GM19238 (cell line): ENCODE results near the gene CCDC57.
"Not testable (repeated sequence)": the region's sequence is repeated elsewhere in the genome, so short reads cannot be mapped to it uniquely, and the experiment has no call there.

ENCODE experiments used
- DNase-seq: peaks from one replicate; pipeline ENCODE4 v3.0.0; 2011; ENCODE audit warnings: low spot score; ENCODE audit not compliant: insufficient read length

Gene CCDC57, protein sequence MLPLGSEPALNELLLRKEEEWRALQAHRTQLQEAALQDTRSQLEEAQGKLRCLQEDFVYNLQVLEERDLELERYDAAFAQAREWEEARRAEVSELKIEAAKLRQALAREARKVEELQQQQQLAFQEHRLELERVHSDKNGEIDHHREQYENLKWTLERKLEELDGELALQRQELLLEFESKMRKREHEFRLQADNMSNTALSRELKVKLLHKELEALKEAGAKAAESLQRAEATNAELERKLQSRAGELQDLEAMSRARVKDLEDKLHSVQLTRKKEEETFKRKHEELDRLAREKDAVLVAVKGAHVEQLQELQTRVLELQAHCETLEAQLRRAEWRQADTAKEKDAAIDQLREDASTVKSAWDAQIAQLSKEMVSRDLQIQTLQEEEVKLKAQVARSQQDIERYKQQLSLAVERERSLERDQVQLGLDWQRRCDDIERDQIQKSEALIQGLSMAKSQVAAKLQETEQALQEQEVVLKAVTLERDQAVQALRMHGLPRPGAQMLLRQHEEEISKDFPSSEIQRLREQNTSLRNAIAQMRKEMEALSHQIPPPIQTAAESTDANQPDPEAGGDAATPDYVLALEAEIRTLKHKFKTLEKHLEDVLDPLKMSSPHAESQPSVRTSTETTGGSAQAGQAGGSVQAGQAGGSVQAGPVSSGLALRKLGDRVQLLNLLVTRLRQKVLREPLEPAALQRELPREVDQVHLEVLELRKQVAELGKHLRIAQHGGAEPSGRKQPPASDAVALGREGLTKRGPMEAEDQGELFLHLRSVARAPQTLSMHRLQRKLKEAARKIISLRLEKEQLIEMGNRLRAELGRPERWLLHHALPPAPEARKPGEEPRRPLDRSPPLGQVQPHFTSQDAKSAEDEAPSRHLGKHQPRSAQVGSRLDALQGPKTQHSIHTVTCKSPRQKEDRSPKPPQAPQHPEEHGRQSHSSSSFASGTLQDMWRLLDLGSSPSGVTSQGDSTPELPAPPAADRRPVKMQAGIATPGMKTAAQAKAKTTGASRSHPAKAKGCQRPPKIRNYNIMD

DNA sequence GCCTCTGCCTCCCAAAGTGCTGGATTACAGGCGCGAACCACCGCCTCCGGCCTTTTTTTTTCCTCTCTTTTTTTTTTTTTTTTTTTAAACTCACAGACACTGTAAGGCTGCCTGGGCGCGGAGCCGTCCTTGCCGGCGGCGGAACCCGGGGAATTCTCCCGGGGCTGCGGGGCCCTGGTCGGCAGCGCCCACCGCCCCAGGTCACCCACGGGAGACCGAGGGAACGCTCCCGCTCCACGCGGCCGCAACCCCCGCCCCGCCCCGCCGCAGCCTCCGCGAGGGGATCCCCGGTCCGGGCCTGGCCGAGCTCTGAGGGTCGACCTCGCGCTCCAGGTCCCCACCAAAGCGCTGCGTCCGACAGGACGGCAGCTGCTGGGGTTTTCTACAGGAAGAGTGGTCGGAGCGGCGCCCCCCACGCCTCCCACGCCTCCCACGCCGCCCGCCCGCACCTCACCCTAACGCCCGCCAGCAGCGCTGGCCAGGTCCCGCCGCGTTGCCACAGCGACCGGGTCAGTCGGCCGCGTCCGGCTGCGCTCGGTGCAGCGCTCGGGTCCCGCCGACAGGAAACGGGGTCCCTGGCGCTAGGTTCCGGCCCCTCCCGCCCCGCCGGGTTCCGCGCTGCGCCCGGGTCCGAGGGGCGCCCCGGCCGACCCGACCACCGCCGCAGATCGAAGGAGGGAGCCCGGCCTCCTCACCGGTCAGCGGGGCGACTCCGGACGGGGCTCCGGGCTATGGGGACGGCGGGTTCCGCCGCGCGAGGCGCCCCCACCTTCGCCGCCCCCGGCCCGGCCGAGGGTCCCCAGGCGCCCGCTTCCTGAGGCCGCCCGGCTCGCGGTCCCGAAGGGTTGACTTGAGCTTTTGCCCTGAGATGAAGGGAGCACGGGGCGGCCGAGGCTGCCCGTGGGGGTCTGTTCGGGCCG lies at the start of gene CCDC57:
CCDC57 (minus strand) TSS at position 512 of the 920 bp plus-strand sequence. CDS start 10,898 bp downstream, outside the sequence.
- peak; percentile 96 for DNase-seq

- no peak for DNase-seq
Observed at GRCh38 chr17:82262344-82262743, 49.7 kb upstream of the CCDC57 start.

DNA sequence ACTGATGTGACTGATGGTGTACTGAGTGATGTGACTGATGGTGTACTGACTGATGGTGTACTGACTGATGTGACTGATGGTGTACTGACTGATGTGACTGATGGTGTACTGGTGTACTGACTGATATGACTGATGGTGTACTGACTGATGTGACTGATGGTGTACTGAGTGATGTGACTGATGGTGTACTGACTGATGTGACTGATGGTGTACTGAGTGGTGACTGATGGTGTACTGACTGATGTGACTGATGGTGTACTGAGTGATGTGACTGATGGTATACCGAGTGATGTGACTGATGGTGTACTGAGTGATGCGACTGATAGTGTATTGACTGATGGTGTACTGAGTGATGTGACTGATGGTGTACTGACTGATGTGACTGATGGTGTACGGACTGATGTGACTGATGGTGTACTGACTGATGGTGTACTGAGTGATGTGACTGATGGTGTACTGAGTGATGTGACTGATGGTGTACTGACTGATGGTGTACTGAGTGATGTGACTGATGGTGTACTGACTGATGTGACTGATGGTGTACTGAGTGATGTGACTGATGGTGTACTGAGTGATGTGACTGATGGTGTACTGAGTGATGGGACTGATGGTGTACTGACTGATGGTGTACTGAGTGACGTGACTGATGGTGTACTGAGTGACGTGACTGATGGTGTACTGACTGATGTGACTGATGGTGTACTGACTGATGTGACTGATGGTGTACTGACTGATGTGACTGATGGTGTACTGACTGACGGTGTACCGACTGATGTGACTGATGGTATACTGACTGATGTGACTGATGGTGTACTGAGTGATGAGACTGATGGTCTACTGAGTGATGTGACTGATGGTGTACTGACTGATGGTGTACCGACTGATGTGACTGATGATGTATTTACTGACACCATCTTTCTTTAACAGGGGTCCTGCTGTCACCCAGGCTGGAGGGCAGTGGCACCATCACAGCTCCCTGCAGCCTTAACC lies 47.6 kb upstream of the CCDC57 start:
- DNase-seq = not testable (repeated sequence)

- no peak for DNase-seq
Observed at GRCh38 chr17:82258555-82258954, 45.9 kb upstream of the CCDC57 start.

DNA sequence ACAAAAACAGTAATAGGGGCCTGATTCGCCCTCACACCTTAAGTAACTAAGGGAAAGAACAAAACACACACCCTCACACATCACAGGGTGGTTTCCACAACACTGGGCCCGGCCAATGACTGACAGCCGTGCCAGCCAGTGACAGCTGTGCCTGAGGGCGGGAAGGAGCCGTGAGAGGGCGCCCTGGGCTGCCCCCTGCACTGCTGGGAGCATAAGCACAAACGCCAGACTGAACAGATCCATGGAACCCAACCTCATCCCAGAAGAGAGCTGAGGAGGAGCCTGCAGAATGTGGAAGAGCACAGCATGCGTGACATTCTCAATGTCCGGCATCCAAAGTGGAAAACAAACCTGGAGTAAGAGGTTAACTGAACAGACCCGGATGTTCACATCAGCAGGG lies 44.8 kb upstream of the CCDC57 start:
- DNase-seq = no peak

DNA sequence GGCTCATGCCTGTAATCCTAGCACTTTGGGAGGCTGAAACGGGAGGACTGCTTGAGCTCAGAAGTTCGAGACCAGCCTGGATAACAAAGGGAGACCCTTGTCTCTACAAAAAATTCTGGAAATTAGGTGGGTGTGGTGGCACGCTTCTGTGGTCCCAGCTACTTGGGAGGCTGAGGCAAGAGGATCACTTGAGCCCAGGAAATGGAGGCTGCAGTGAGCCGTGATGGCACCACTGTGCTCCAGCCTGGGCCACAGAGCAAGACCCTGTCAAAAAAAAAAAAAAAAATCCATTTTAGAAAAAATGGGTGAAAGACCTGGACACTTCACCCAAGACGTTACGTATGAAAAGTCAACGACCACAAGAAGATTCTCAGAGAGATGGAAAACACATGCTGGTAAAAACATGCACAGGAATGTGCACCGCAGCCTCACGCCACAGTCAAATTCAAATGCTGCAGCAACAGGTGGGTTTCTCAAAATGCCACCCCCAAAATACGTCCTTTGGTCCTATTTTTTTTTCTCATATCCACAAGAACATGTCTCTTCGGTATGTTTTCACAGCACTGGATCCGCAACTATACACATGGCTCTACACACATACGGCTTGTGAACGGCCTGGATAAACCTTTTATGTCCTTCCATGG lies 43.7 kb upstream of the CCDC57 start:
- DNase-seq = no peak

- no peak for DNase-seq
Observed at GRCh38 chr17:82255402-82255972, 42.8 kb upstream of the CCDC57 start.

GRCh38 chr17:82254746-82255145 lies 42.1 kb upstream of the CCDC57 start:
- not testable (repeated sequence) for DNase-seq

DNA sequence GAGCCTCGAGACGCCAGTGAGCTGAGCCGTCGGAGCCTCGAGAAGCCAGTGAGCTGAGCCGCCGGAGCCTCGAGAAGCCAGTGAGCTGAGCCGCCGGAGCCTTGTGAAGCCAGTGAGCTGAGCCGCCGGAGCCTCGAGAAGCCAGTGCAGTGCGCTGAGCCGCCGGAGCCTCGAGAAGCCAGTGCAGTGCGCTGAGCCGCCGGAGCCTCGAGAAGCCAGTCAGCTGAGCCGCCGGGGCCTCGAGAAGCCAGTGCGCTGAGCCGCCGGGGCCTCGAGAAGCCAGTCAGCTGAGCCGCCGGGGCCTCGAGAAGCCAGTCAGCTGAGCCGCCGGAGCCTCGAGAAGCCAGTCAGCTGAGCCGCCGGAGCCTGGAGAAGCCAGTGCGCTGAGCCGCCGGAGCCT lies 41.5 kb upstream of the CCDC57 start:
- DNase-seq = not testable (repeated sequence)

DNA sequence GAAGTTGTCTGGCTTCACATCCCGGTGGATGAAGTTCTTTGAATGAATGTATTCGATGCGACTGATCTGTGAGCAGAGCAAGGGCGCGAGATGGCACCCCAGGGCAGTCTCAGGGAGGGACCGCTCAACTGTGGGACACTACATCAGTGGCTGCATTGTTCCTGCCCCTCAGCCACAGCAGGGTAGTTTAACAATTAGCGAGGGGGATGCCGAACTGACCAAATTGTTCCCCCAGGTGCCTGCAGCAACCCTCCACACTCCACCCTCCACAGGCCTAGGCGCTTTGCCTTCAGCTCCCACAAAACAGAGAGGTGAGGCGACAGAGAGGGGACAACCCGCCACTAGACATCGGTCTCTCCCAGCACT lies 40.5 kb upstream of the CCDC57 start:
- no peak for DNase-seq

DNA sequence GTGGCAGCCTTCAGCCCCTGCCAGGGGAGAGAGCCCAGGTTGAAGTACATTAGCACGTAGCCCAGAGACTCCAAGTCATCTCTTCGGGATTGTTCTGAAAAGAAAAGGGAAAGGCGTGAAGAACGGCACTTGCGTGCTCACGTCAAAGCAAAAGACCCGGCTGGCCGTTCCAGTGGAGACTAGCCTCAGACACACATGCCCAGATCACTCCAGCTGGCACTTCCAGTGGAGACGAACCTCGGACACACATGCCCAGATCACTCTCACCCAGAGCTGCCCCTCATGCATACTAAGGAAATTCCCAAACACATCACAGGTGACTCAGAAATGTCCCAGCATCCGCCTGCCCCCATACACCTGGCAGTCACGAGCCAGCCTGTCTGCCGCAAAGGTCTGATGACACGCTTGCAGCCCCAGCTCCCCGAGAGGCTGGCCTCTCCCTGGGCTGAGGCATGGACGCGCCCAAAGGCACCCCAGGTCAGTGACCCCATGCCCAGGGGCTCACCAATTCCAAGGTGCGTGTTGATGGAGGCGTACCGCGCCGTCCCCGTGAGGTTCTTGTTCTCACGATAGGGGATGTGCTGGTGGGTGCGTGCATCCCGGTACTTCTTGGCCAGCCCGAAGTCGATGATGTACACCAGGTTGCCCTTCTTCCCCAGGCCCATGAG lies 40.0 kb upstream of the CCDC57 start:
- DNase-seq = no peak

- no peak for DNase-seq
Observed at GRCh38 chr17:82250868-82251500, 38.3 kb upstream of the CCDC57 start.

GRCh38 chr17:82249896-82250581 lies 37.4 kb upstream of the CCDC57 start:
- DNase-seq = no peak

DNA sequence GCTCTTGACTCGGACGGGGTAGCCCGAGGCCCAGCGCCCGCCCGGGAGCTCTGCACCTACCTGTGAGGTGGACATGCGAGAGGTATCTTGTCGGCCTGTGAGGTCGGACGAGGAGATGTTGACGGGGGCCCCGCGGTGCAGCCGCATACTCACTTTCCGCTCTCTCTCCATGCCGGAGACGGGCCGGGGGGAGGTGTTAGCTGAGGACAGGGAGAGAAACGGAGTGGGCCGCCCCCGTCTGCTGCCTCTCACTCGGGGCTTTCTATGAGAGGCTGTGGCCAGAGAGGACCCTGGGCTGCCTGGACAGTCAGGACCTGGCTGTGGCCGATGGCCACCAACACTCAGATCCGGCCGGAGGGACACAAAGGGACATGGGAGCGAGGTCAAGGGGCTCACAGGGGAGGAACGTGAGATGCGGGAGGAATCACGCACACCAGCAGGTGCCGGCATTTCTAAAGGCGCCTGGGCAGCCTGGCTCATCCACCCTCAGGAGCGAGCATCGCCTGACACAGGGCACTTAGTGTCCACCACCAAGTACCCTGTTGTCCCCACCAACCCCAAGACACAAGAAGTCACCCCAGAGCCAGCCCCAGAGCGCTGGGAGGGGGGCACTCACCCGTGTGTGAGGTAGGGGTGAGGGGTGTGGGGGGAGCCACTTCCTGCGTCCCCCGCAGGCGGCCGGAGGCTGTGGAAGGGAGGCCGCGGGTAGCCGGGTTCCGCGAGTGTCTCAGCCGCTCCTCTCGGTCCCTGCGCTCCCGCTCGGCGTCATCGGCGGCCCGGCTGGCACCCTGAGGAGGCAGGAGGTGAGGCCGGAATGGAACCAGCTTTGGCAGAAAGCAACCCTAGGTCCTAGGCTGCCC lies 36.4 kb upstream of the CCDC57 start:
- DNase-seq = no peak

DNA sequence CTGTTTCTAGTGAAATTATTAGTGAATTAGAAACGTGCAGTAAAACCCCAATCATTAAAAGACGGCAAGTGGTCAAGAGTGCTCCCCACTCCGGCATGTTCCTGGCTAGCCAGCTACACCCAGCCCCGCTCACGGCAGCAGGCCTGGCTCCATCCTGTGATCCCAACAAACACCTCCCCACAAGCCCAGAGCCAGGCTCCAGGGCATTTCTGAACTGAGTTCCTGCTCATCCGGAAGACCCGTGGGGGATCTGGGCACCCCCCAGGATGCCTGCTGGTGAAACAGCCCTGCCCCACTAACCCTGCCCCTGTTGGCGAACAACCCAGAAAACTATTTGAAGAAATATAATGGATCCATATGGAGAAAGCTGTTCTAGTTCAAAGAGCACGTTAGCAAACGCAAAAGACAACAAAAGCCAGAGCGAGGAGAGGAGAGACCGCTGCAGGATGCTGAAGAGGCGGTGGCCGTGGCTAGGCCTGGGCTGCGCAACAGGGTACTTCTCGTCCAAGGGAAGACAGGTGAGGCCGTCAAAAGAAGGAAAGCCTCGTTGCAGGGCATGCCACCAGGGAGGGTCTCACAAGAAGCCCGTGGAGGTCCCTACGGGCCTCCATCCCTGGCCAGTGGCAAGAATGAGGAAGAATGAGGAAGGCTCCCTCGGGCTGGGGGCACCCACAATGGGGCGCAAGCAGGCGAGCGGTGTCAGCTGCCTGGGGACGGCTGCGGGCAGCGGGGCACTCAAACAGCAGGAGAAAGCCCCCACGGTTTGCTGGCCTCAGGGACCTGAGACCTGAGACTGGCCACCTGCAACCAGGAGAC lies 35.4 kb upstream of the CCDC57 start:
- DNase-seq = no peak
